HCT116 (cell line): ENCODE data around the gene HTR5A. TPM values are rescaled to one million over a fixed set of nuclear protein-coding genes. Genes with fewer than 3 reads are reported as not detected.

Source experiments
- ATAC-seq: fragments of 200-7000 bp; cut with Tn5 transposase; 2 replicates; pipeline ENCODE4 v1.9.1; 2020; ENCODE audit warnings: mild to moderate bottlenecking, moderate library complexity
- BruUV-seq: library from RNA; stranded (reverse); fragments of 400-500 nt; replicated peaks from 2 replicates; lab custom pipeline; 2021; lab: Mats Ljungman, UMichigan
- CTCF ChIA-PET: fragments of 300-600 bp; sonication (Branson Sonifier 250); formaldehyde crosslinking; loops from one replicate; lab custom pipeline; 2021; ENCODE audit warnings: antibody characterized with exemption; lab: Charles Lee
- POLR2A ChIA-PET: fragments of 300-600, 350-600 bp; sonication (Branson Sonifier 250); formaldehyde crosslinking; loops from one replicate; lab custom pipeline; 2021; ENCODE audit warnings: antibody characterized with exemption; lab: Charles Lee
- RAD21 ChIA-PET, 2 experiments: fragments of 300-600 bp; sonication (Branson Sonifier 250); formaldehyde crosslinking; loops; one replicate each; lab custom pipeline; 2023; ENCODE audit warnings: low total read pairs in 2 of 2; ENCODE audit not compliant: uncharacterized antibody in 2 of 2, unreplicated experiment in 2 of 2, low non-redundant PET in 1 of 2; lab: Charles Lee
- DNase-seq: peaks from one replicate; pipeline ENCODE4 v3.0.0-alpha.2; 2010; ENCODE audit warnings: low read depth, low spot score
- H2AFZ ChIP-seq: fragments of 200-600 bp; shearing (Covaris generic), sonication (generic); 2 replicates; pipeline ENCODE4 v1.6.1; 2017; ENCODE audit warnings: low read depth, mixed run types, mixed read lengths, antibody characterized with exemption, low read length; ENCODE audit not compliant: poor library complexity, severe bottlenecking
- H3K27ac ChIP-seq: 2 replicates; pipeline ENCODE4 v1.5.1; 2012; ENCODE audit warnings: low read depth, low read length
- H3K27me3 ChIP-seq: fragments of 200-600 bp; sonication (generic); 2 replicates; pipeline ENCODE4 v1.6.1; 2016; ENCODE audit warnings: mixed run types, low read length, mixed read lengths; ENCODE audit not compliant: insufficient read depth
- H3K36me3 ChIP-seq, 2 experiments: fragments of 200-500 bp in 1 of 2; fragments of 200-600 bp in 1 of 2; sonication (Bioruptor generic) in 1 of 2; sonication (generic) in 1 of 2; 2 replicates each; pipeline versions ENCODE4 v1.5.1 to v1.6.1; 2014 to 2016; ENCODE audit warnings: low read length in 2 of 2, inconsistent platforms in 1 of 2, mixed read lengths in 1 of 2, mixed run types in 1 of 2; ENCODE audit not compliant: insufficient read depth in 2 of 2, control insufficient read depth in 1 of 2
- H3K4me1 ChIP-seq, 2 experiments: fragments of 200-600 bp in 1 of 2; sonication (generic) in 1 of 2; 2 replicates each; pipeline versions ENCODE4 v1.5.1 to v1.6.1; 2012 to 2017; ENCODE audit warnings: low read length in 2 of 2, inconsistent platforms in 1 of 2, mild to moderate bottlenecking in 1 of 2, mixed read lengths in 1 of 2, mixed run types in 1 of 2, moderate library complexity in 1 of 2; ENCODE audit not compliant: insufficient read depth in 2 of 2, control insufficient read depth in 1 of 2
- H3K4me2 ChIP-seq: fragments of 200-600 bp; sonication (generic); 2 replicates; pipeline ENCODE4 v1.6.1; 2017; ENCODE audit warnings: mixed run types, low read length, mixed read lengths
- H3K4me3 ChIP-seq, 2 experiments: fragments of 200-600 bp in 1 of 2; sonication (generic) in 1 of 2; replicated peaks in 1 of 2; 2 replicates each; pipeline ENCODE4 v1.5.1; 2011 to 2016; ENCODE audit warnings: low read length in 2 of 2, control low read depth in 1 of 2, low read depth in 1 of 2, mild to moderate bottlenecking in 1 of 2, mixed read lengths in 1 of 2, mixed run types in 1 of 2
- H3K79me2 ChIP-seq: fragments of 200-600 bp; sonication (generic); 2 replicates; pipeline ENCODE4 v1.6.1; 2017; ENCODE audit warnings: mild to moderate bottlenecking, mixed run types, low read length, moderate library complexity, mixed read lengths; ENCODE audit not compliant: insufficient read depth
- H3K9ac ChIP-seq: fragments of 200-600 bp; sonication (generic); 2 replicates; pipeline ENCODE4 v1.6.1; 2016; ENCODE audit warnings: low read length, mixed read lengths
- H3K9me2 ChIP-seq: fragments of 200-600 bp; sonication (generic), shearing (Covaris generic); 2 replicates; pipeline ENCODE4 v1.6.1; 2017; ENCODE audit warnings: mixed run types, mild to moderate bottlenecking, moderate library complexity; ENCODE audit not compliant: insufficient read depth
- H3K9me3 ChIP-seq, 2 experiments: fragments of 200-500 bp in 1 of 2; fragments of 200-600 bp in 1 of 2; sonication (Bioruptor generic) in 1 of 2; sonication (generic) in 1 of 2; 2 replicates each; pipeline ENCODE4 v1.6.1; 2014 to 2017; ENCODE audit warnings: low read length in 2 of 2, mixed read lengths in 2 of 2, inconsistent platforms in 1 of 2, low read depth in 1 of 2, mild to moderate bottlenecking in 1 of 2, mixed run types in 1 of 2, moderate library complexity in 1 of 2; ENCODE audit not compliant: control insufficient read depth in 1 of 2, insufficient read depth in 1 of 2
- H4K20me1 ChIP-seq: fragments of 200-600 bp; sonication (generic), shearing (Covaris generic); 2 replicates; pipeline ENCODE4 v1.6.1; 2017; ENCODE audit warnings: mixed run types, mild to moderate bottlenecking, moderate library complexity; ENCODE audit not compliant: insufficient read depth
- ATF3 ChIP-seq: IDR thresholded peaks from 2 replicates; pipeline ENCODE4 v1.6.1; 2012
- ELF1 ChIP-seq: IDR thresholded peaks from 2 replicates; pipeline ENCODE4 v1.6.1; 2012; ENCODE audit warnings: low read depth, borderline replicate concordance
- EZH2 ChIP-seq: fragments of 200-600 bp; sonication (generic); IDR thresholded peaks from 2 replicates; pipeline ENCODE4 v1.6.1; 2017; ENCODE audit warnings: antibody characterized with exemption, mixed run types
- FOSL1 ChIP-seq: IDR thresholded peaks from 2 replicates; pipeline ENCODE4 v1.6.1; 2012; ENCODE audit warnings: low read depth
- JUND ChIP-seq: IDR thresholded peaks from 2 replicates; pipeline ENCODE4 v1.6.1; 2012
- POLR2A ChIP-seq: IDR thresholded peaks from 2 replicates; pipeline ENCODE4 v1.7.0; 2011; ENCODE audit warnings: borderline replicate concordance; ENCODE audit not compliant: insufficient read depth, insufficient read length; ENCODE audit errors: extremely low read depth
- POLR2AphosphoS5 ChIP-seq: IDR thresholded peaks from 2 replicates; pipeline ENCODE4 v1.6.1; 2011; ENCODE audit warnings: mild to moderate bottlenecking, low read depth, low read length, moderate library complexity
- RAD21 ChIP-seq: IDR thresholded peaks from 2 replicates; pipeline ENCODE4 v1.6.1; 2012; ENCODE audit warnings: low read depth, mild to moderate bottlenecking
- SRF ChIP-seq: IDR thresholded peaks from 2 replicates; pipeline ENCODE4 v1.6.1; 2012; ENCODE audit warnings: low read depth
- TCF7L2 ChIP-seq: IDR thresholded peaks from 2 replicates; pipeline ENCODE4 v1.7.0; 2011; ENCODE audit warnings: borderline replicate concordance, inconsistent platforms; ENCODE audit not compliant: insufficient read depth, insufficient read length; ENCODE audit errors: extremely low read depth
- ZNF274 ChIP-seq: fragments of 200-500 bp; sonication (Bioruptor generic); IDR thresholded peaks from 2 replicates; pipeline ENCODE4 v1.6.1; 2014; ENCODE audit warnings: mild to moderate bottlenecking, low read depth, low read length, inconsistent platforms
- intact Hi-C: fragments of 100-400 bp; cut with micrococcal nuclease; formaldehyde crosslinking; loops from 2 replicates; pipeline ENCODE4 v1.10.0; 2022
- total RNA-seq: library from RNA; stranded (reverse); gene quantifications from one replicate; pipeline ENCODE4 v1.2.1, GENCODE V29; 2021; ENCODE audit not compliant: unreplicated experiment

Gene HTR5A
- total RNA-seq, 1 experiment from 2014 or later: not detected

- POLR2A ChIA-PET: no interaction called here
- H3K27ac ChIP-seq: no peak overlapping the region
- DNase-seq (no peak), ATAC-seq (no peak)
- H3K4me2 ChIP-seq: no peak overlapping the region
- H3K9ac ChIP-seq: no peak overlapping the region
- H3K79me2 ChIP-seq: no peaks in the 10 kb centered on the region
- TF ChIP-seq JUND (no peak), EZH2 (no peak), RAD21 (no peak), POLR2A (no peak), ATF3 (no peak), ELF1 (no peak), ZNF274 (no peak), TCF7L2 (no peak), SRF (no peak), FOSL1 (no peak), POLR2AphosphoS5 (no peak)
- H4K20me1 ChIP-seq: no peaks in the 10 kb centered on the region
- no peaks in the 10 kb centered on the region for H3K4me1 ChIP-seq
- H2AFZ ChIP-seq: no peak overlapping the region
- H3K36me3 ChIP-seq: no peaks in the 10 kb centered on the region
- RAD21 ChIA-PET: no interaction called here
- CTCF ChIA-PET: no interaction called here
- H3K27me3 ChIP-seq: peaks cover 9% of the 10 kb centered on the region; the same call in 1 of the 2 replicates
- no TSS peak for BruUV-seq
- no peaks in the 10 kb centered on the region for H3K9me3 ChIP-seq
- H3K9me2 ChIP-seq: no peaks in the 10 kb centered on the region
- intact Hi-C loops: no loop called here
- no peak overlapping the region for H3K4me3 ChIP-seq
These were observed 66.6 kb downstream of the HTR5A start for GRCh38 chr7:155136619-155137243.

Other genes with a start within 250 kb of the HTR5A start
- gene PAXIP1, start 67.2 kb upstream of the HTR5A start, total RNA-seq: 20.4 TPM
- gene INSIG1, start 227.6 kb downstream of the HTR5A start, total RNA-seq: 54.7 TPM